NCI-H146 (cell line): ENCODE data around the gene INPP5K.
"Not testable (repeated sequence)": the region's sequence is repeated elsewhere in the genome, so short reads cannot be mapped to it uniquely, and the experiment has no call there.

Source experiments
- DNase-seq: peaks from one replicate; lab custom pipeline; 2025; lab: John Stamatoyannopoulos, UW

The INPP5K gene

DNA sequence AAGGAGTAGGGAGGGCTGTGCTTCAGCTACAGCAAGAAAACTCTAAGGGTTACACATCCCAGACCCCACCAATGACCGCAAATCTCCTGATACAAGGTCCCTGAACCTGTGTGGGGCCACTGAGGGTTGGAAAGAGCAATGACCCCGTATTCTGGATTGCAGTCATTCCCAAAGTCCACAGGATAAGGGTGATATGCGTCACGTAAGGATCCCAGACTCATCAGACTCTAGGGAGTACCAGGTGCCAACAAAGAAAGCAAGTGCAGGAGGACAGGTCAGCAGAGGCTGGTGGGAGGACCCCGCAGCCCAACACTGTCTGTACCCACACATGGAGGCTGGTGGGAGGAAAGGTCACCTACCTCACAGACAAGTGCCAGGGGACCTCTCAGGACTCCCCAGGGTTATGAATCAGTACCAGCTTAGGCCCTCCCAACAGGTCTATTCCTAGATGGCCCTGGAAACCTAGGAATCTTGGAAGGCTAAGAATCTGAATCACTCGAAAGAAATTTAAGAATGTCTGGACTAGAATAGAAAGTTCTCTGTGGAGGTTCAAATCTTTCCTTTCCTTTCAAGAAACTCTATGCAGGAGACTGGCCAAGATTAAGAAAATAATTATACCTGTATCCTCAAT is 30.0 kb upstream of the INPP5K start:
- DNase-seq = no peak

DNA sequence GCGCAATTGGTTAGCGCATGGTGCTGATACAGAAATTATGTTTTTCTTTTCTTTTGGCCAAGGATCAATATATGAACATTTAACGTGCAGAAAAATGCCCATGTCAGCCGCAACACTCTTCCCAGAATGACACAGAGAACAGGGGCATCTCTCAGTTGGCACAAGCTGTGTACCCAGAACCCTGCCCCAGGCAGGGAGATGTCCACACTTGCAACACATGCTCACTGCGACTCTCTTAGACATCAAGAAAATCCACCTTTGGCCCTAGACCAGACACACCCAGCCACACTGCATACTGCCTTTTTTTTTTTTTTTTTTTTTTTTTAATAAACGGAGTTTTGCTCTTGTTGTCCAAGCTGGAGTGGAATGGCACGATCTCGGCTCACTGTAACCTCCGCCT is 29.2 kb upstream of the INPP5K start:
- DNase-seq = no peak

DNA sequence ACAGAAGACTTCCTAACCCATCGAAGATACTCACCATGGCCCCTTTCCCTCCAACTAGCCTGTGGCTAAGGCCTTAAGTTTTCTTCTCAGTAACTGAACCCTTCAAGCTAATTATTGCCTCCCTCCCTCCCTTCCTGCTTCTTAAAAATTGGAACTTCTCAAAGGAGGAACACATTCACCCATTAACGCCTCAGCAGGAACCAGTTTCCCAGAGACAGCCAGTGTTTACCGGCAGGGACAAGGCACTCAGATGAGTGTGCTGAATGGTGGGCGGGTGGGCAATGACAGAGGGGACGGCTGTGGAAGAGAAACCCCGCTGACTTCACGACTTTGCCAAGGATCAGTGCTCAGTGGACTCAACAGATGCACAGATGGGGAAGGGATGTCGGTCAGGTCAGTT is 25.9 kb upstream of the INPP5K start:
- DNase-seq = no peak

DNA sequence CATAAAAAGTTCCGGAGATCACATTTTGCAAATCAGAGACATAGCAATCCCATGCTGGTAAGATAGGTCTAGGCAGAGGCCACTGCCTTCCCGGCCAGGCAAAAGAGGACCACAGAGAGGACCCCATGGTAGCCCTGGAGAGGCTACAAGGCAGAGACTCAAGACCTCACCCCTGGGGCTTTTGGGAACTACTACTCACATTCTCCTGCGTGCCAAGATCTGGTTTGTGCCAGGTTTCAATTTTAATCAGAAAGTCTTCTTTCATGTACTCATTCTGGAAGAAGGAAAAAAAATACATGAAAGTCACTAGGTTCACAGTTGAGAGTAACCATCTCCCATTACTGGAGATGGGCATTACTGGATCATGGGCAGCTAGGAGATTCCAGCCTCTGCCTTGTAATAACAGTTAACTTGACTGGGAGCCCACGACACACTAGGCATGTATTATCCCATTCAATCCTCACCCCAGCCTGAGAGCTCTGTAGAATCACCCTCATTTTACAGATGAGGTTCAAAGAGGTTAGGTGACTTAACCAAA is 25.0 kb upstream of the INPP5K start:
- DNase-seq = no peak

DNA sequence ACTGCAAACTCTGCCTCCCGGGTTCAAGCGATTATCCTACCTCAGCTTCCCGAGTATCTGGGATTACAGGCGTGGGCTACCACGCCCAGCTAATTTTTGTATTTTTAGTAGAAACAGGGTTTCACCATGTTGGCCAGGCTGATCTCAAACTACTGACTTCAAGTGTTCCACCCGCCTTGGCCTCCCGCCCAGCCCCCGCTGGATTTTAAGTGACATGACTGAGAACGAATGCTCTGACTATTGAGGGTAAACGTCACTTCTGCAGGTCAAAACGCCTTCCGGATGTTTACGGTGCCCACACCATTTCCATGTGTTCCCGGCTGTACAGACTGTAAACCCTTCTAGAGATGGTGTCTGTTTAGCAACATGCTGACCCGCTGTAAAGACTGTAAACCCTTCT is 23.4 kb upstream of the INPP5K start:
- no peak for DNase-seq

DNA sequence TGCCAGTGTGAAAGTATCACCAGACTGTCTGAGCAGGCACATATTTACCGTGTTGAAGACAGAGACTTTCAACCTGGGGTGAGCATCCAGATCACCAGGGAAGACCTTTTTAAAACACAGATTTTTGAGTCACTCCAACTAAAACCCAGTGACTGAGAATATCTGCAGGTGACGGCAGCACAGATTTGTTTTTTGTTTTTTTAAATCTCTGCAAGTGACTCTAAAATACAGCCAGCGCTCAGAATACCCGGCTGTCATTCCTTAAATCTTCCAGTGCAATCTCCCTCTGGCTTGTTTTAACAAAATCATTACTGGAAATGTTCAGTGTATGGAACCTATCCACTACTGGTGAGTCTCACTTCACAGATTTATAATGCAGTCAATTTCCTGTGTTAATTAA is 19.3 kb upstream of the INPP5K start:
- DNase-seq = no peak

DNA sequence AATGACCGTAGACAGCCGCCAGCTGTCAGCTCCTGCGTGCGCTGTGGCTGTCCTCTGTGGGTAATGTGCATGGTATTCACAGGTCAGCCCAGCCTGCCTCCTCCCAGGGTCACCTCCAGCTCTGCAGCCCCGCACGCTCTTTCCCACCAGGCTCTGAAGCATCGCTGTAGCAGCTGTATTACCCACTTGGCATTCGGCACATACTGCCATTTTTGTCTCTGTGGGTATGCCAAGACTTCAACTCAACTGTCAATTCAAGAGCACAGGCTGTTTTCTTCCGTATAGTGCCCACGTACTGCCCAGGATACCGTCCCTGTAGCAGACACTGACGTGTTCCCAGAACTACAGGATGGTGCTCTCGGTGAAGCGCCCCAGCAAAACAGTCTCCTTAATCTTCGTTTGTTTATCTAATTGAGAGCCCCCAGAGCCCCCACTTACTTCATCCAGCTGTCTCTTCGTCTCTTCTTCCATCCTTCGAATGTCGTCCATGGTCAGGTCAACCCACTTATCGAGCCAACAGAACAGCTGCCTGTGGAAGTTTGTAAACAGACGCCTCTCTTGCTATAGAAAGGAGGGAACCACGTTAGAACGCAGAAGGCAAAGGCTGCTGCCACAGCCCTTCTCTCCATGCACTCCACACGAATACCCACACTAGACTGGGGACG is 17.4 kb upstream of the INPP5K start:
- no peak for DNase-seq

DNA sequence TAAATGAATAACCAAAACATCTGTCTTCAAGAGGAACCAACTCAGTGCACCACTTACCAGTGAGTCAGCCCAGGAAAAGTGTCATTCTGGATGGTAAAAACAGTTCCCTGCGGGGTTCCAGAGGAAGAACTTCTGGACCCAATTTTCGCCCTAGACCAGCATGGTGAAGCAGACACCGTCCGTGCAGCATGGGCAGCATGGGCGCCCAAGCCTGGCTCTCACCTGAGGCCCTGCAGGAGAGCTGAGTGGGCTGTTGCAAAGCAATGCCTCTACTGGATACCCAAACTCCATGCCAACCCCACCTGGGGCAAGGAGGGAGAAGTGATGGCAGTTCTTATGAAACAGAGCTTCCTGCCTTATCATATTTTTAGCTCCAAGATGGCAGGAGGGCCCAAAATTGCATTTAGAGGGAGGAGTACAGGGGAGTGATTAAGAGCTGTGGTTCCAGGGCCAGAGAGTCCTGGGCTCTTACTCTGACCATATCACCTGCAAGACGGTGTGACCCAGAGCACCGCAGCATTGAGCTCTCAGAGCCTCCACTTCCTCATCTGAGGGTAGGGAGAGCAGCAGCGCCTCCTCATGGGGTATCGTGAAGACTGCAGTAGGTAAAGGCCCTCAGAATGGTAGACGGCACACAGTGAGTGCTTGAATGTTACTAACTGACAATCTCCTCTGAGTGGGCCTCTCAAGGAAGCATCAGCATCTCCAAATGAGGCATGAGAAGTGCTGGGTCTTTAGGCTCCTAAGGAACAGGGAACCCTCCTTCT is 16.6 kb upstream of the INPP5K start:
- no peak for DNase-seq

DNA sequence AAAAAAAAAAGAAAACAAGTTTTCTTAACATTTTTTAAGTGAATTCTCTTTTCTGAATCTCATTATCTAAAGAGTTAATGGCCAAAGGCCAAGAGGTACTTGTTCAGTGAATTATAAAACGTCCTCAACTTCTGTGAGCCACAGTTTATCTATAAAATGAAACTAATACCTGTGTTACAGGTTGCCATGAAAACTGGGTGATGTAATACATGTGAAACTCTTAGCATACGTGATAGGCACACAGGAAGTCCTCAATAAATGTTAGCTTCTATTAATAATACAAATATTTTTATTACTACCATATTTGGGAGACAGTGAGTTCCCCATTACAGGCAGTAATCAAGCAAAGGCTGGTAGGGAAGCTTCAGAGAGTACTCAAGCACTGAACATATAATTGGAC is 13.5 kb upstream of the INPP5K start:
- DNase-seq = no peak

DNA sequence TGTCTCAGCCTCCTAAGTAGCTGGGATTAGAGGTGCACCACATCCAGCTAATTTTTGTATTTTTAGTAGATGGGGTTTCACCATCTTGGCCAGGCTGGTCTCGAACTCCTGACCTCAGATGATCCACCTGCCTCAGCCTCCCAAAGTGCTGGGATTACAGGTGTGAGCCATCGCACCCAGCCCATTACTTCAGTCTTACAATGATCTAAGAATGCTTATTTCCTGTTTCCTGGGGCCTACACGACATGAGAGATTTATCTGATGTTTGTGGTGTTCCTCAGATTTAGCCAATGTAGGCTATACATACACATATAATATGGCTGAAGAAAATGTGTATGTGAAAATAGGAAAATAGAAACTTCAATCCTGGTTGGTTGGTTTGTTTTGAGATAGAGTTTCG is 10.5 kb upstream of the INPP5K start:
- not testable (repeated sequence) for DNase-seq

DNA sequence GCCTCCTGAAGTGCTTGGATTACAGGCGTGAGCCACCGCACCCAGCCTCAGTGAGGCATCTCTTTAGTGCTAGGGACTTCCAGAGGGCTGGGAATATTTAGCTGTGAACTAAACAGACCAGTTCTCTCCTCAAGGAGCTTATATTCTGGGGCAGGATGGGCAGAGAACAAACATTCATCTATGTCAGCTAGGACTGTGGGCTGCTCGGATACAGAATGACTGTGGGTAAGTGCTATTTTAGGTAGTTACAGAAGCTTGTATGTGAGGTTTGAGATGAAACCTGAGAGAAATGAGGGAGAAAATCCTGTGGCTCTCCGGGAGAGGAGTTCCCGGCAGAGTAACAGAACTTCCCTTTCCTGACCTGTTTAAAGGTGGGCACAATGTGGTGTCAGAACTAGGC is 6.2 kb upstream of the INPP5K start:
- DNase-seq = no peak

DNA sequence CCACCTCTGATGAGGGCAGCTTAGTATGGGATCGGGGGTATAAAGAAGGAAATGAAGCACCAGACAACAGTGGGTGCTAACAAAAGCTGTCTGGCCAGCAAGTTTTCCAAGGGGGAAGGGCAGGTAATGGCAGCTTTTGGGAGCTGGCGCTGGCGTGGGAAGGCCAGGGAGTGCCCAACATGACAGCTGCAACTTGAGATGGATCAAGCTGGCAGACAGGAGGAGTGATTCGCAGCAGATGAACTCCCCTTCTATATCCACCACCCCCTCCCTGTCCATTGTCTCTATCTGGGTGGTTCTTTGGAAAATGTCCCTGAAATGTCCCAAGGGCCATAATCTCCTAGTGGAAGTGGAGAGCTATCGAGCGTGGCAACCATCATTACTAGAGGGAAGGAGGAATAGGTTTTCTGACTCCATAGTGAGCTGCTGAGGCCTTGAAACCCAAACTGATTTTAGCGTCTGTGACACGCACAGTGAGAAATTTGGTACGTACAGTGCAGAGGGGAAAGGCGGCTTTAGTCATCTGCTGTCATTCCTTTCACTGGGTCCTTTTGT is 4.8 kb upstream of the INPP5K start:
- no peak for DNase-seq

DNA sequence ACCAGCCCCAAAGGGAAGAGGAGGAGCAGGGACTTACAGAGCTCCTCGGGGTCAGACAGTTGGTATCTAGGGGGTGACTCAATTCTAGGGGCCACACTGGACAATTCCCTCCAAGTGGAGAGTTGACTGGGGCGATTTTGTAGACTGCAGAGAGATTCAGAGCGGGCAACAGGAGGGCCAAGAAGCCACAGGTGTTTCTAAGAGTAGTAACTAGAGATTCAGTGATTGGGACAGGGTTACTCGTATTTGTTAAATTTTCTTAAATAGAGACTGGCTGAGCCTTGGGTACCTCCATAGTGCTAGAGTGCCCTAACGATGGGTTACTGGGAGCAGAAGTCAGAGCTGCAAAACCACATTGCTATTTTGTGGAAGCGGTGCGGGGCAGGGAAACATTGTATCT is 3.3 kb upstream of the INPP5K start:
- DNase-seq = no peak

DNA sequence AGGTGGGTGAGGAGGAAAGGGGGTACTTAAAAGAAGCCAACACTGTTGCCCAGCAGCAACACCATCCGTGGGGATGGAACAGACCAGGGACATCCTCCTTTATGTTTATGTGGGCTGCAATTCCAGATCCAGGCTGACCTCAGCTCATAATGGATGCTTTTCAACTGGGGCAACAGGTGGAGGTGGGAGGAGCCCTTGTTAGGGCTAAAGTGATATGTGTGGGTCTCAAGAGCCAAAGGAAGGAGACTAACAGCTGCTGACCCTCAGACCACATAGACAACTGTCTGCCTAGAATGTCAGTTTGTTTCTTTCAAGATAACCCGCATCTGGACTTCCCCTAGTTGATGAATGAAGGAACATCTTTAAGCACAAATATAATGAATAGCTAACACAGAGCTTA is 2.0 kb upstream of the INPP5K start:
- DNase-seq = no peak

DNA sequence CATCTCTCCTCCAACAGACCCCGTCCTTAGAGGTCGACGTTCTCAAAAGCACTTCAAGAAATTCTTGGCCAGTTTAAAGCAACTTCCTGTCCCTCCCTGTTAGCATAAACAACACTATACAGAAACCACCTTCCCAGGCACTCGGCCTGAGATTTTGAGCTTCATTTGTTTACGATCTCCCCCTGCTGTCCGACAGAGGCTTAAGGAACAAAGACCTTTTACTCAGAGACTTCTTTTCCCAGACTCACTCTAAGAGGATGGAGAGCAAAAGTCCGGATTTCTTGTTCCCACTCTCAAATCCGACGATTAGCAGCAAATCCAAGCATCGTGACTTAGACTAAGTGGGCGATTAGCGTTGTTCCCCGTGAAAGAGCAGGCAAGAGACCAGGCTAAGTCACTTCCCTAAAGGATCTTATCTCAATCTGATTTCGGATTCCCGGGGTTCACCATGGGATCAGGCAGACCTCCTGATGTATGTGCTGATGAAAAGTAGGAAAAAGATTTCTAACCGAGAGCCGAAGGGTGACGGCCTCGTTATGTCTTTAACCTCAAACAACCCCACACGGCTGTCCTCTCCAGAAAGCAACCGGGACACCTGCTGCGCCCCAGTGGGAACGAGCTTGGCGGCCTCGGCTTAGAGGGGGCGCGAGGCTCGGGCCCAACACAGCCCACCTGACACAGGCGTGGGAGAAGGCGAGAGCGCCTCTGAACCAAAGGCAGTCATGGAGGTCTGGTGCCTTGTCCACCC is 598 bp downstream of the INPP5K start:
- peak; percentile 63 for DNase-seq

DNA sequence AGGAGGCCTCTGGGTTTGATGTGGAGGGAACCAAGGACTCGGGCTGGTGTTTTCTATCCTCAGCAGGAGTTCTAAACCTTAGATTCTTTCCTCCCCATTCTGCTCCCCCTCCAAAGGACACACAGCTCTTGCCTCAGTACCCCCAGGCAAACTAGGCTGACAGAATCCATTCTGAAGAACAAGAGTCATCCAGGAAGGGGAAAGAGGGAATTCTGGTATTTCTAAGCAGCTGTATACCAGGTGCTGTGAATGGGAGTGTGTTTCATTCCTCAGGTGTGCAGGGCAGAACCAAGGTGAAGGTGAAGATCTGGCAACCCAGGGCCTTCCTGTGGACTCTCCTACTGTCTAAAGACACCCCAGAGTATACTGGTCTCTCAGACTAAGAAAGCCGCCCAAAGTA is 4.1 kb downstream of the INPP5K start:
- no peak for DNase-seq

DNA sequence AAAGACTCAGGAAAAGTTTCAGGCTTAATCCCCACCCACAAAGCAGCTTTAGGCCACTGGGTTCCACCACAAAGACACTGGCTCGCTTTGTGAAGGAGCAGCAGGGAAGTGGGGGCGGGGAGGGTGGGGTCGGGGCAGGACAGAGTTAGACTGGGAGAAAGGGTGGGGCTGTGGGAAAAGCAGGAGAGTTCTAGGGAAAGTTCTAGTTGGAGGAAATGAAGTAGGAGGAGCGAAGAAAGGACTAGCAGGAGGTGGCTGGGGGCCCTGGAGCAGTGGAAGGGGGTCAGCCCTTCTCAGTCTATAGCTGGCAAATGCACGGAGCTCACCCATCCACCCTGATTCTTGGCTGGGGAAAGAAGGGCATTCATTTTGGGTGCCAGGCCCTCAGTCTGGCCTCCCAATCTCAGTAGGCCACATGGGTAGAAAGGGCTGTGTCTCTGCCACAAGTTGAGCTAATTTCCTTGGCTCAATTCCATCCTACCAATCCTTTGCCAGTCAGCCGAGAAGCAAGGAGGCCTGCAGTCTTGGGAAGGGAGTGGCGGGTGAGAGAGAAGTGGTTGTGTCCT is 4.6 kb downstream of the INPP5K start:
- DNase-seq = no peak

DNA sequence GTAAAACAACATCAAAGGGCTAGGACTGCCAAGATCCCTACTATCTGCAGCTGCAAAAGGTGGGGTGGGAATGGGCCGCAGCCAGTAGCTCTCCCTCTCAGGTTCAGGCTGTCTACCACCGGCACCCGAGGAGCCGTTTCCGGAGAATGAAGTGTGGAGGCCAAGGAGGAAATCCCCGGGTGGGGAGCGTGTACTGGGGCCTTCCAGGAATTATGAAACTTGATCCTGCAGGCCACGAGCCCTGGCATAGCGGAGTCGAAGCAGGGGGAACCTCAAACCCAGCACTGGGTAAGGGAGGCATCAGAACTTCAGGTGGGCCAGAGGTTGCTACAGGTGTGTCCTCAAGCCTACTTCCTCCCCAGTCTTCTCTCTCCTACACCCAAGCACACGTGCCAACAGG is 5.1 kb downstream of the INPP5K start:
- no peak for DNase-seq

DNA sequence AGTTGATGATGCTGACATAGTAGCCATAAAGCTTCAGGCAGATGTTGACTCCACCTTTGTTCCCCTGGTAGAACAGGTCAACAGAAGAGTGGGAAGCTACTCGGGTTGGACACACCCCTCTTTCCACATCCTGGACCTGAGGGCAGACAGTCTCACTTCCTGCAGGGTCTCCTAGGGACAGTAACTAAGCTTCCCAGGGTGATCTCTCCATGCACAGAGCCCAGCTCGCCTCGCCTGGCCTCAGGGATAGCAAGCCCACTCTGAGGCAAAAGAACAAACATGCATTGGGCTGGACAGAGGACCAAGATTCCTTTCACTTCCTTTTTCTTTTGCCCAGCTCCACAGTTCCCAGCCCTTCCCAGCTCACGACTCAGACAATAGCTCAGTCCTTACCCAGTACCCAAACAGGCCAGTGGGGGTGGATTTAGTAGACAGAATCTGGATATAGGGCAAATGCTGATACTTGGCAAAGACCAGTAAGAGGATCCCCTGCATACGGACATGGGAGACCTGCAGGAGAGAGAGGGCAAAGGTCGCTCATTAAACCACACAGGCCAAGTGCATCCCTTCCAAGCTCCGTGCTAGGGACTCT is 7.0 kb downstream of the INPP5K start:
- no peak for DNase-seq

DNA sequence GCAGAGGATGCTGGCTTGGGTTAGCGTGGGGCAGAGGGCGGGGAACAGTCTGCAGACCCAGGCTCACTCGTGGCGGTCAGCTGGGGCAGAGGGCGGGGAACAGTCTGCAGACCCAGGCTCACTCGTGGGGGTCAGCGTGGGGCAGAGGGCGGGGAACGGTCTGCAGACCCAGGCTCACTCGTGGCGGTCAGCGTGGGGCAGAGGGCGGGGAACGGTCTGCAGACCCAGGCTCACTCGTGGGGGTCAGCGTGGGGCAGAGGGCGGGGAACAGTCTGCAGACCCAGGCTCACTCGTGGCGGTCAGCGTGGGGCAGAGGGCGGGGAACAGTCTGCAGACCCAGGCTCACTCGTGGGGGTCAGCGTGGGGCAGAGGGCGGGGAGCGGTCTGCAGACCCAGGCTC is 7.7 kb downstream of the INPP5K start:
- not testable (repeated sequence) for DNase-seq

DNA sequence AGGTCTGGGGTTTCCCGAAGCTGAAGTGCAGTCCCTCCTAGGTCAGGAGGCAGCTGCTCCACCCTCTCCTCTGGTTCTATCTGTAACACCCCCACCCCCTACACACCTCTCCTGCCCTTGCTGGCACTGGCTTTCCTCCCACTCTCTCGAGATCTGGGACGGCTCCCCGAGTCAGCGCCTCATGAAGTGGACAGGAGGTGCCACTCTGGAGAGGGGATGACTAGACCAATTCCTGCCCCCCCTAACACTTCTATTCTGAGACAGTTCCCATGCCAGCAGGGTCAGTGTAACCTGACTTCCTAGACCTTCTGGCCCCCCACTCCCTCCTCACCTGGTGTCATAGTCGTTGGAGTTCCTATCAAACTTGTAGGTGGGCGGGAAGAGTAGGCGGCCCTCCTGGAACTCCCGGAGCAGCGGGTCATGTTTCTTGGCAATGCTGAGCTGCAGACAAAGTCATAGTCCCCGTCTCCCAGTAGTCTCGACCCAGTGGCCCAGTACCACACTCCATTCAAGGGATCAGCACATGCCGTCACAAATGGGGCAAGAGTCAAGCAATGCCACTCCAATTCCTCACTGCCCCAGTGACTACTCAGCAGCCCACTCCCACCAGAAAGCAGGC is 9.7 kb downstream of the INPP5K start:
- no peak for DNase-seq
